PFSK-1 (cell line): Measurements from ENCODE around the gene C10orf67.

ENCODE experiments used
- POLR2AphosphoS5 ChIP-seq: IDR thresholded peaks from 2 replicates; pipeline ENCODE4 v1.6.1; 2012; ENCODE audit warnings: low read depth, mild to moderate bottlenecking, control low read depth, low read length, moderate library complexity
- TAF1 ChIP-seq: IDR thresholded peaks from 2 replicates; pipeline ENCODE4 v1.6.1; 2012; ENCODE audit warnings: low read length, control low read depth, borderline replicate concordance; ENCODE audit not compliant: insufficient read depth
- TF ChIP-seq, protein P1 (sequence below), 2 experiments: IDR thresholded peaks; 2 replicates each; pipeline versions ENCODE4 v1.6.1 to v1.8.0; 2011 to 2012; ENCODE audit warnings: low read depth in 2 of 2, low read length in 2 of 2, control low read depth in 1 of 2, inconsistent platforms in 1 of 2, mild to moderate bottlenecking in 1 of 2, moderate library complexity in 1 of 2; ENCODE audit not compliant: insufficient read depth in 1 of 2

DNA sequence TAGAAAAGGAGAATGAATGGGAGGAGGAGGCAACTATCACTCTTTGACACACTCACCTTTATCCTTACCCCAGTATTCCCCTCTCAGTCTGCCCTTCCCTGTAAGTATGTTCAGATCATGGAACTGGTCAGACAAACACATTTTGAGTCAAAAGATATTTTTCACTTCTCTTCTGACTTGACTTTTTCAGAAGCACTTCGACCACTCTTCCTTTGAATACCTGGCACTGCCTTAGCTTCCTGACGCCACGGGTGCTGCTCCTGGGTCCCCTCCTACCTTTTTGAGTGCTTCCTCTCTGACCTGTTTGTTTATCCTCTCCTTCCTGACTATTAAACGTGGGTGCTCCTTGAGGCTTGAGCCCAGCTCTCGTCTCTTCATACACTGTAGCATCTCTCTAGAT is 19.8 kb upstream of the C10orf67 start:
- TF ChIP-seq POLR2AphosphoS5 (no peak), TAF1 (no peak)
- TF ChIP-seq, protein P1, sequence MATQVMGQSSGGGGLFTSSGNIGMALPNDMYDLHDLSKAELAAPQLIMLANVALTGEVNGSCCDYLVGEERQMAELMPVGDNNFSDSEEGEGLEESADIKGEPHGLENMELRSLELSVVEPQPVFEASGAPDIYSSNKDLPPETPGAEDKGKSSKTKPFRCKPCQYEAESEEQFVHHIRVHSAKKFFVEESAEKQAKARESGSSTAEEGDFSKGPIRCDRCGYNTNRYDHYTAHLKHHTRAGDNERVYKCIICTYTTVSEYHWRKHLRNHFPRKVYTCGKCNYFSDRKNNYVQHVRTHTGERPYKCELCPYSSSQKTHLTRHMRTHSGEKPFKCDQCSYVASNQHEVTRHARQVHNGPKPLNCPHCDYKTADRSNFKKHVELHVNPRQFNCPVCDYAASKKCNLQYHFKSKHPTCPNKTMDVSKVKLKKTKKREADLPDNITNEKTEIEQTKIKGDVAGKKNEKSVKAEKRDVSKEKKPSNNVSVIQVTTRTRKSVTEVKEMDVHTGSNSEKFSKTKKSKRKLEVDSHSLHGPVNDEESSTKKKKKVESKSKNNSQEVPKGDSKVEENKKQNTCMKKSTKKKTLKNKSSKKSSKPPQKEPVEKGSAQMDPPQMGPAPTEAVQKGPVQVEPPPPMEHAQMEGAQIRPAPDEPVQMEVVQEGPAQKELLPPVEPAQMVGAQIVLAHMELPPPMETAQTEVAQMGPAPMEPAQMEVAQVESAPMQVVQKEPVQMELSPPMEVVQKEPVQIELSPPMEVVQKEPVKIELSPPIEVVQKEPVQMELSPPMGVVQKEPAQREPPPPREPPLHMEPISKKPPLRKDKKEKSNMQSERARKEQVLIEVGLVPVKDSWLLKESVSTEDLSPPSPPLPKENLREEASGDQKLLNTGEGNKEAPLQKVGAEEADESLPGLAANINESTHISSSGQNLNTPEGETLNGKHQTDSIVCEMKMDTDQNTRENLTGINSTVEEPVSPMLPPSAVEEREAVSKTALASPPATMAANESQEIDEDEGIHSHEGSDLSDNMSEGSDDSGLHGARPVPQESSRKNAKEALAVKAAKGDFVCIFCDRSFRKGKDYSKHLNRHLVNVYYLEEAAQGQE (IDR thresholded peaks at IDR 0.05; ENCODE audit: insufficient read depth in 1 of 2, low read depth in 2 of 2, low read length in 2 of 2): no peak
